Heart left ventricle (tissue), 13 donors: ENCODE measurements around the gene HSD17B14.

Experiments
- CTCF ChIP-seq, 12 donors: fragments of 200-600 bp; sonication (generic) in 4 of 12; IDR thresholded peaks; one replicate each; pipeline versions ENCODE4 v1.5.0 to v1.8.0; 2018 to 2022; ENCODE audit warnings: antibody characterized with exemption in 12 of 12, mild to moderate bottlenecking in 5 of 12
- POLR2A ChIP-seq, 2 donors: fragments of 450-650 bp; IDR thresholded peaks; one replicate each; pipeline ENCODE4 v1.6.1; 2017; ENCODE audit warnings: antibody characterized with exemption in 2 of 2, mild to moderate bottlenecking in 2 of 2, moderate library complexity in 2 of 2
- donor health status: ischemic (EF 13 %, LVEDD 7.1; RV severe dilation, severe dysfunction).
- donor health status: DM: no; HTN: yes; CAD: no.
- donor health status: DM: no; HTN: no; CAD: no.
- donor health status: ischemic (EF 25% LVEDD 6.9; RV normal size, moderate dysfunction).
- donor health status: ischemic (EF 25% LVEDD 5.7; RV mildly dilated, moderate dysfunction).
- donor health status: ischemic (EF 35%, LVEDD 5.7; RV mildly dilated, moderate dysfunction).
- donor health status: nonischemic (EF 11% LVEDD 7.7; RV severe dilation, severe dysfunction).
- donor health status: DM: yes; HTN: yes; CAD: no.
- donor health status: PGD.
- donor health status: ischemic (EF 29% LVEDD 5.4; RV normal size, mild dysfunction).
- donor health status: nonischemic (EF 23%, LVEDD 6.1; RV moderate dilation, normal function).

DNA sequence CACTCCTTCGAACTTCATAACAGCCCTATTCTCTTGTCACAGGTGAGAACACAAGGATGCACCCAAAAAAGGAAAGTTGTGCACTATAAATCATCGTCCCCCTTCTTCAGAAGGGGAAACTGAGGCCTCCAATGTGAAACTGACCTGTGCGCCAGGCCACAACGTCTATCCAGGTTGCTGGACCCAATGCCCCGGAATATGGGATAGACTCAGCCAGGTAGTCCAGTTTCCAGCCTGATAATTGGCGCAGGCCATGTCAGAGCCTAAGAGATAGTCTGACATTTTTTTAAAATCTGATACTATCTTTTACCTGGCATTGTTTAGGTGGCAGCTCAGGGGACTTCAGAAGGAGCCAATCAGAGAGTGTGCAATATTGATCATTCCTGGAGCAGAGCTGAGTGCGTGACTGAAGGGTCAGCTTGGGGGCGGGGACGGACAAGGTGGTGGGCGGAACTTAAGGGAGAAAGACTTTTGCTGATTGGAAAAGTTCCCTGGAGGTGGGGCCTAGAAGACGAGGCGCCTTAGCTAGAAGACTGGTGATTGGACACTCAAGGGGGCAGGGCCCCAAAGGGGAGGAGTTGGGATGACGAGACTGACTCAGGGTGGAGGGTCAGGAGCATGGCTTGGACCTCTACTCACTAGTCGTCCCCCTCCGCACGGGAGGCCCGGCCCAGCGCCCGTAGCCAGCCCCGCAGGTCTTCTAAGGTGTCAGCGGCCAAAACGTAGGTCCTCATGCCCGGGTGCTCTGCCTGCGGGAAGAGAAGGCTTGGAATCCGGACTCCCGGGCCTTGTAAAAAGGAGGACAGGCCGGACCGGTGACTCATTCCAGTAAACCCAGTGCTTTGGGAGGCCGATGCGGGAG is 23.7 kb upstream of the HSD17B14 start:
- TF ChIP-seq CTCF (IDR thresholded peaks at IDR 0.05) (no peak), POLR2A (IDR thresholded peaks at IDR 0.05) (no peak)
